Measurements from ENCODE around the gene TNFSF11.

GRCh38 chr13:42656958-42657357 is 83.0 kb downstream of the TNFSF11 start:
- TF ChIP-seq CTCF (IDR thresholded peaks at IDR 0.05 in 4 of 5, conservative IDR thresholded peaks at IDR 0.05 in 1 of 5) (no peak), POLR2A (IDR thresholded peaks at IDR 0.05) (no peak)
